ENCODE results near the gene SEMA3C.
"Not testable (repeated sequence)": the region's sequence is repeated elsewhere in the genome, so short reads cannot be mapped to it uniquely, and the experiment has no call there.

The SEMA3C gene

GRCh38 chr7:80929619-80930018 is 10.8 kb upstream of the SEMA3C start:
- no peak for DNase-seq (ENCODE audit: low read depth)
- no peak overlapping the region for H3K4me3 ChIP-seq (ENCODE audit: low read depth, low read length)
- TF ChIP-seq CTCF (conservative IDR thresholded peaks at IDR 0.05; ENCODE audit: low read depth, low read length), result no peak

GRCh38 chr7:80926955-80927354 is 8.1 kb upstream of the SEMA3C start:
- not testable (repeated sequence) for H3K4me3 ChIP-seq (ENCODE audit: low read depth, low read length); DNase-seq (ENCODE audit: low read depth)

GRCh38 chr7:80924090-80924489 is 5.2 kb upstream of the SEMA3C start:
- TF ChIP-seq CTCF (conservative IDR thresholded peaks at IDR 0.05; ENCODE audit: low read depth, low read length), result no peak
- H3K4me3 ChIP-seq (ENCODE audit: low read depth, low read length), result no peak overlapping the region
- no peak for DNase-seq (ENCODE audit: low read depth)

- TF ChIP-seq CTCF (conservative IDR thresholded peaks at IDR 0.05; ENCODE audit: low read depth, low read length), result no peak
- no peak for DNase-seq (ENCODE audit: low read depth)
- H3K4me3 ChIP-seq (ENCODE audit: low read depth, low read length), result no peak overlapping the region
These were observed 4.4 kb upstream of the SEMA3C start for GRCh38 chr7:80923211-80923612.

- TF ChIP-seq CTCF (conservative IDR thresholded peaks at IDR 0.05; ENCODE audit: low read depth, low read length), result no peak
- H3K4me3 ChIP-seq (ENCODE audit: low read depth, low read length), result no peak overlapping the region
- no peak for DNase-seq (ENCODE audit: low read depth)
These were observed 3.6 kb upstream of the SEMA3C start for GRCh38 chr7:80922253-80923049.

GRCh38 chr7:80921130-80921529 is 2.3 kb upstream of the SEMA3C start:
- no peak for DNase-seq (ENCODE audit: low read depth)
- no peak overlapping the region for H3K4me3 ChIP-seq (ENCODE audit: low read depth, low read length)
- TF ChIP-seq CTCF (conservative IDR thresholded peaks at IDR 0.05; ENCODE audit: low read depth, low read length), result no peak

- H3K4me3 ChIP-seq (ENCODE audit: low read depth, low read length), result peak overlapping the region; percentile 80
- TF ChIP-seq CTCF (conservative IDR thresholded peaks at IDR 0.05; ENCODE audit: low read depth, low read length), result no peak
These were observed 452 bp downstream of the SEMA3C start for GRCh38 chr7:80918399-80918798.

More at GRCh38 chr7:80918399-80918798, 452 bp downstream of the SEMA3C start:
- peak; percentile 55 for DNase-seq (ENCODE audit: low read depth)

Measured in choroid plexus epithelial cell (primary cell).